Measurements from ENCODE around the gene TIGD2. TPM values are rescaled to one million over a fixed set of nuclear protein-coding genes. Genes with fewer than 3 reads are reported as not detected.

The TIGD2 gene
- 4.3 to 5.2 TPM (median 5.1 TPM) in 3 replicates for total RNA-seq
- long read RNA-seq, transcript TIGD2-202 (2 exons, 3,217 nt), result major isoform, 6 of 8 reads
- long read RNA-seq, partial matches to known transcripts, result 0 of 8 reads
- long read RNA-seq, other reads (novel, unspliced or antisense), result 0 of 8 reads

DNA sequence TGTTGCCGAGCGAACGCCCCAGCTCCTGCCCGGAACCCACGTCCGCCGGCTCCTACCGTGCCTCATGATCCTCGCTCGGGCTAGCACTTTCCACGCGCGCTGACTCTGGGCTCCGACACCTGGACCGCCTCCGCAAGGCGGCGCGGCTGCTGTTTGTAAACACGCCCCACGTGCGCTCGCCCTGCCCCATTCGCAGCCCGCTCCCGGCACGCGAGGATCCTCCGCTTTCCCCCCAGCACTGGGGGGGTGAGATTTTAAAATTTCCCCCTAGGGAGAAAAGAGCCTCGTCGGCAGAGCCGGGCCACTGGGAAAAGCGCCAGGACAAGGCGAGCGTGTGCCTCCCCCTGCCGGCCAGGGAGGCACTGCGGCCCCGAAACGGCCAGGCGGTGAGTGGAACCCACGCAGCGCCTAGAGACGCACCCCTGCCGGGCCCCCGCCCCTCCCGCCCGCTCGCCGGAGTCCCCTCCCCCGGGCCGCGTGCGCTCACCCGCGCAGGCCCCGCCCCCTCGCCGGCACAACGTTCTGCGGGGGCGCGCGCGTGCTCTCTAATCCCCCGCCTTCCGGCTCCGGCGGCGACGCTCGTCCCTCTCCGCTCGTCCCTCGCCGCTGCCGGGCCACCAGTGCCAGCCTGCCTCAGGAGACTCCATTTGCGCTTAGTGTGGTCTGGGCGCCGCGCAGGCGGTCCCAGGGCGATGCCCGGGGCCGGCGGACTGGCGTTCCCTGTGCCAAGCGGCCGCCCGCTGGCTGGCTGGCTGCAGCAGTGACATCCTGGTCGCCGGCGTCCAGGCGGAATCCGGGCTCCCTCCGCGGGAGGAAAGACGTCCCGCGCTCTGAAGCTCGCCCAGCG, at the start of gene TIGD2:
TIGD2 (plus strand) TSS at position 548 of the 847 bp plus-strand sequence. CDS start 1,442 bp downstream, outside the sequence.
- Mint-ChIP-seq H3K9me3 (ENCODE audit: low read depth) (no peaks in the 10 kb centered on the region), H3K27me3 (ENCODE audit: low read depth) (peaks cover 11% of the 10 kb centered on the region), H3K4me1 (ENCODE audit: low read depth) (peaks cover 18% of the 10 kb centered on the region), H3K27ac (ENCODE audit: unreplicated experiment) (peak within 1 kb of the TSS; percentile 87), H3K36me3 (ENCODE audit: low read depth) (no peaks in the 10 kb centered on the region), H3K4me3 (ENCODE audit: unreplicated experiment) (peak within 1 kb of the TSS; percentile 85)
- DNase-seq (ENCODE audit: low spot score), result peak; percentile 86
- TF ChIP-seq, protein P1, sequence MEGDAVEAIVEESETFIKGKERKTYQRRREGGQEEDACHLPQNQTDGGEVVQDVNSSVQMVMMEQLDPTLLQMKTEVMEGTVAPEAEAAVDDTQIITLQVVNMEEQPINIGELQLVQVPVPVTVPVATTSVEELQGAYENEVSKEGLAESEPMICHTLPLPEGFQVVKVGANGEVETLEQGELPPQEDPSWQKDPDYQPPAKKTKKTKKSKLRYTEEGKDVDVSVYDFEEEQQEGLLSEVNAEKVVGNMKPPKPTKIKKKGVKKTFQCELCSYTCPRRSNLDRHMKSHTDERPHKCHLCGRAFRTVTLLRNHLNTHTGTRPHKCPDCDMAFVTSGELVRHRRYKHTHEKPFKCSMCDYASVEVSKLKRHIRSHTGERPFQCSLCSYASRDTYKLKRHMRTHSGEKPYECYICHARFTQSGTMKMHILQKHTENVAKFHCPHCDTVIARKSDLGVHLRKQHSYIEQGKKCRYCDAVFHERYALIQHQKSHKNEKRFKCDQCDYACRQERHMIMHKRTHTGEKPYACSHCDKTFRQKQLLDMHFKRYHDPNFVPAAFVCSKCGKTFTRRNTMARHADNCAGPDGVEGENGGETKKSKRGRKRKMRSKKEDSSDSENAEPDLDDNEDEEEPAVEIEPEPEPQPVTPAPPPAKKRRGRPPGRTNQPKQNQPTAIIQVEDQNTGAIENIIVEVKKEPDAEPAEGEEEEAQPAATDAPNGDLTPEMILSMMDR (IDR thresholded peaks at IDR 0.05), result peak; percentile 98

DNA sequence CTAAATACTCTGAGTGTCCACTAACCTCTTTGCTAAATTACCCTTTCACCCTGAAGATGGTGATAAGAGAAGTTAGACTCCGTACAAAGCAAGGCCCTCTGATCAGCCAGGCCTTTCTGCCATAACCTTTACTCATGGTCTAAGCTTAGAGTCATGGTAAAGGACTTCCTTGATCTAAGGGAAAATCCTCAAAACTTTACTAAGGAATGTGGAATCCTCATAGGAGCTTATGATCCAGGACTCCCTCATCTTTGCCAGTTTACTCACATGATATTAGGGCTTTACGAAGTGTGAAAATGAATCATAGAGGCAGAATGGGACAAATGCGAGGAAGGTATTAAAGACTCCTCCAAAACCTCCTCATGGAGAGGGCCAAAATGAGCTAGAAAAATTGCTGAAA, 46.5 kb upstream of the TIGD2 start:
- Mint-ChIP-seq H3K36me3 (ENCODE audit: low read depth) (peaks cover 5% of the 10 kb centered on the region), H3K4me3 (ENCODE audit: unreplicated experiment) (no peak overlapping the region), H3K9me3 (ENCODE audit: low read depth) (peaks cover 13% of the 10 kb centered on the region), H3K27me3 (ENCODE audit: low read depth) (no peaks in the 10 kb centered on the region), H3K27ac (ENCODE audit: unreplicated experiment) (no peak overlapping the region), H3K4me1 (ENCODE audit: low read depth) (no peaks in the 10 kb centered on the region)
- DNase-seq (ENCODE audit: low spot score), result no peak
- TF ChIP-seq, protein P1 (IDR thresholded peaks at IDR 0.05), result no peak

DNA sequence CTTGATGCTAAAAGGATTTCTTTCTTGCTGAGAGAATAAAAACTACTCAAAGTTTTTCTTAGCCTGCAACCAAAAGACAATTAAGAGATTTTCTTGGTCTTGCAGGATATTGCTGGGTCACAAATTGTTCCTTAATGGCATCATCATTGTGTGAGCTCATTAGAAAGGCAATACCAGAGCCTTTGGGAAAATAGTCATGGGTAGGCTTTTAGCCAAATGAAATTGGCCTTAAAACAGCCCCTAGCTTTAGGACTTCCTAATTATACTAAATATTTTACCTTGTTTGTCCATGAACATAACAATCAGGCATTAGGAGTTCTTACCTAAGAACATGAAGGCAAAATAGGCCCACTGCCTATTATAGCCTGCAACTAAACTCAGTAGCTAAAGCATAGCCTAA, 43.9 kb upstream of the TIGD2 start:
- Mint-ChIP-seq H3K27ac (ENCODE audit: unreplicated experiment) (no peak overlapping the region), H3K27me3 (ENCODE audit: low read depth) (no peaks in the 10 kb centered on the region), H3K36me3 (ENCODE audit: low read depth) (no peaks in the 10 kb centered on the region), H3K4me3 (ENCODE audit: unreplicated experiment) (no peak overlapping the region), H3K9me3 (ENCODE audit: low read depth) (no peaks in the 10 kb centered on the region), H3K4me1 (ENCODE audit: low read depth) (no peaks in the 10 kb centered on the region)
- no peak for DNase-seq (ENCODE audit: low spot score)
- TF ChIP-seq, protein P1 (IDR thresholded peaks at IDR 0.05), result no peak

DNA sequence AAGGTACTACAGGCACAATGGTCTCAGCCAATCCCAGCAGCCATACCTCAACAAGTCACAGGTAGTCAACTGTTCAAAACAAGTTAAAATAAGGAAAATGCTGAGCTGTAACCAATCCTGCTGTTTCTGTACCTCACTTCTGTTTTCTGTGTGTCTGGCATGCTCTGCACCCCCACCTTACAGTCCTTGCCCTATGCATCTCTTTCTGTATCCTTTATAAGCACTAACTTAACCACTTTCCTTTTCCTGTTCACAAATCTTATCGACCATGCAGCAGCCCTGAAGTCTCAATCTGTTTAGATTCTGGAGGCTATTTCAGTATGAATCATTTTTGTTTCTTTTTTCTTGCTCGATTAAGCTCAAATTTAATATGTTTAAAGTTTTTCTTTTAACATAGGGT, 41.9 kb upstream of the TIGD2 start:
- Mint-ChIP-seq H3K4me3 (ENCODE audit: unreplicated experiment) (no peak overlapping the region), H3K27ac (ENCODE audit: unreplicated experiment) (no peak overlapping the region), H3K36me3 (ENCODE audit: low read depth) (no peaks in the 10 kb centered on the region), H3K9me3 (ENCODE audit: low read depth) (no peaks in the 10 kb centered on the region), H3K27me3 (ENCODE audit: low read depth) (no peaks in the 10 kb centered on the region), H3K4me1 (ENCODE audit: low read depth) (no peaks in the 10 kb centered on the region)
- DNase-seq (ENCODE audit: low spot score), result no peak
- TF ChIP-seq, protein P1 (IDR thresholded peaks at IDR 0.05), result no peak

DNA sequence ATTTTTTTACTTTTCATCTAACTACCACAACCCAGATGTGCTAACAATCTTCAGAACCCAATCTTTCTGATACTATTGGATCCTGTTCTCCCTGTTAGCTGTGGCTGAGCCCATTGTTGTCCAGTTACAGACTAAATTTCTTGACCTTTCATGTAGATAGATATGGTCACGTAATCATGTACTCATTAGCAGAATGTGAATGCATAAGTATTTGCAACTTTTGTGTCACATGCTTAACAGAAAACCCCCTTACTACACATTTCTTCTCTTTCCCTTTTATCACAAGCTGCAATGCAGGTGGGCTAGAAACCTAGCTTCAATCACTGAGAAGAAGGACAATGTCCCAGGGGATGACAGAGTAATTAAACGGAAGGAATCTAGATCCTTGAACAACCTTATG, 41.3 kb upstream of the TIGD2 start:
- no peak for DNase-seq (ENCODE audit: low spot score)
- no peak overlapping the region for H3K27ac Mint-ChIP-seq (ENCODE audit: unreplicated experiment)
- no peaks in the 10 kb centered on the region for H3K4me1 Mint-ChIP-seq (ENCODE audit: low read depth)
- H3K9me3 Mint-ChIP-seq (ENCODE audit: low read depth), result no peaks in the 10 kb centered on the region
- no peaks in the 10 kb centered on the region for H3K36me3 Mint-ChIP-seq (ENCODE audit: low read depth)
- no peak overlapping the region for H3K4me3 Mint-ChIP-seq (ENCODE audit: unreplicated experiment)
- H3K27me3 Mint-ChIP-seq (ENCODE audit: low read depth), result no peaks in the 10 kb centered on the region
- TF ChIP-seq, protein P1 (IDR thresholded peaks at IDR 0.05), result no peak
